HEK293T (cell line): ENCODE measurements around the gene KIRREL1.

Source experiments
- ARNT ChIP-seq: fragments of 450-650 bp; IDR thresholded peaks from 2 replicates; pipeline ENCODE4 v1.6.1; 2017; ENCODE audit warnings: mild to moderate bottlenecking
- CTBP1 ChIP-seq: fragments of 450-650 bp; IDR thresholded peaks from 2 replicates; pipeline ENCODE4 v1.6.1; 2016; ENCODE audit warnings: borderline replicate concordance
- FOXK2 ChIP-seq: fragments of 450-650 bp; IDR thresholded peaks from 2 replicates; pipeline ENCODE4 v1.6.1; 2016; ENCODE audit warnings: mild to moderate bottlenecking
- FOXM1 ChIP-seq: fragments of 450-650 bp; IDR thresholded peaks from 2 replicates; pipeline ENCODE4 v1.6.1; 2017; ENCODE audit warnings: mild to moderate bottlenecking, borderline replicate concordance
- HDGF ChIP-seq: fragments of 450-650 bp; IDR thresholded peaks from 2 replicates; pipeline ENCODE4 v1.6.1; 2017; ENCODE audit warnings: antibody characterized with exemption, borderline replicate concordance
- PKNOX1 ChIP-seq: fragments of 450-650 bp; IDR thresholded peaks from 2 replicates; pipeline ENCODE4 v1.6.1; 2016
- SP1 ChIP-seq: fragments of 450-650 bp; IDR thresholded peaks from 2 replicates; pipeline ENCODE4 v1.6.1; 2017
- SUZ12 ChIP-seq: fragments of 450-650 bp; IDR thresholded peaks from 2 replicates; pipeline ENCODE4 v1.6.1; 2016; ENCODE audit warnings: mild to moderate bottlenecking

DNA sequence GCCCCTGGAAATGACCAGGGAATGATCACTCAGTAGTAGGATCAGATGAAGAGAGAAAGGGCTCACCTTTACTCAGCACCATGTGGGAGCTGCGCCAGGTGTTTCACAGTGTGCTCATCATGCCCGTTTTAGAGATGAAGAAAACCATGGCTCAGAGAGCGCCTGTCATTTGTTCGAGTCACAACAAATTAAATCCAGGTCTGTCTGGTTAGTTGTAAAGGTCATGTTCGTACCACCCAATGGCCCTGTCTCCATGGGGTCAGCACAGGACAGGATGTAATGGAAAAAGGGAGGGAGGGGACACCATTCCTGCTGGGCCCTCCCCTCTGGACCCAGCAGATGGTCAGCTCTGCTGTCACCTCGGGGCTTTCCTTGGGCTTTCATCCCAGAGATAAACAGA, 15.2 kb downstream of the KIRREL1 start:
- no peak for TF ChIP-seq HDGF
- TF ChIP-seq FOXK2 = no peak
- no peak for TF ChIP-seq SUZ12
- TF ChIP-seq FOXM1 = no peak
- no peak for TF ChIP-seq PKNOX1
- no peak for TF ChIP-seq ARNT
- no peak for TF ChIP-seq SP1
- no peak for TF ChIP-seq CTBP1
